Fibroblast of the aortic adventitia (primary cell): ENCODE measurements around the gene EMX1. TPM values are rescaled to one million over a fixed set of nuclear protein-coding genes. Genes with fewer than 3 reads are reported as not detected.

Experiments
- DNase-seq: peaks from one replicate; pipeline ENCODE4 v3.0.0-alpha.2; 2010; ENCODE audit warnings: low read depth
- H3K4me3 ChIP-seq: 2 replicates; pipeline ENCODE4 v1.5.1; 2011; ENCODE audit warnings: low read depth, mild to moderate bottlenecking, control low read depth, low read length, moderate library complexity
- total RNA-seq: library from RNA; depleted of rRNA; stranded (reverse); fragments of >200 nt; gene quantifications from 2 replicates; pipeline ENCODE4 v1.2.3, GENCODE V29; 2012; ENCODE audit warnings: low replicate concordance
- TF ChIP-seq, protein P1 (sequence below): IDR thresholded peaks from 2 replicates; pipeline ENCODE4 v1.5.1; 2011; ENCODE audit warnings: mild to moderate bottlenecking, low read length, control low read depth, inconsistent platforms; ENCODE audit not compliant: insufficient read depth

EMX1 gene
- total RNA-seq, 1 donor = not detected

DNA sequence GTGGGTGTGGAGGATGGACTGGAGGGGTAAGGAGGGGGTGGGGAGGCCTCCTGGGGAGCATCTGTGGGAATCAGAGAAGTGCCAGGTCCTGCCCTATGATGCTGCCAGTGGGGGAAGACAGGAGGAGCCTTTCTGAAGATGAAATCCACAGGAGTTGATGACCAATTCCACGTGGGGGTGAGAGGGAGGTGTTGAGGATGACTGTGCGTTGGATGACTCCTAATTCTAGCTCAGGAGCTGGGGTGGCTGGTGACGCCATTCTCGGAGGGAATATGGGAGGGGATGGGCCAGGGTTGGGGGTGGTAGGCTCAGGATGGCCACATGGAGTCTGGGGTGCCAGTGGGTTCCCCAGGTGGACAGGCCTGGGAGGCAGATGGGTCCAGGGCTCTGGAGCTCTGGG lies 32.3 kb downstream of the EMX1 start:
- H3K4me3 ChIP-seq = no peak overlapping the region
- TF ChIP-seq, protein P1, sequence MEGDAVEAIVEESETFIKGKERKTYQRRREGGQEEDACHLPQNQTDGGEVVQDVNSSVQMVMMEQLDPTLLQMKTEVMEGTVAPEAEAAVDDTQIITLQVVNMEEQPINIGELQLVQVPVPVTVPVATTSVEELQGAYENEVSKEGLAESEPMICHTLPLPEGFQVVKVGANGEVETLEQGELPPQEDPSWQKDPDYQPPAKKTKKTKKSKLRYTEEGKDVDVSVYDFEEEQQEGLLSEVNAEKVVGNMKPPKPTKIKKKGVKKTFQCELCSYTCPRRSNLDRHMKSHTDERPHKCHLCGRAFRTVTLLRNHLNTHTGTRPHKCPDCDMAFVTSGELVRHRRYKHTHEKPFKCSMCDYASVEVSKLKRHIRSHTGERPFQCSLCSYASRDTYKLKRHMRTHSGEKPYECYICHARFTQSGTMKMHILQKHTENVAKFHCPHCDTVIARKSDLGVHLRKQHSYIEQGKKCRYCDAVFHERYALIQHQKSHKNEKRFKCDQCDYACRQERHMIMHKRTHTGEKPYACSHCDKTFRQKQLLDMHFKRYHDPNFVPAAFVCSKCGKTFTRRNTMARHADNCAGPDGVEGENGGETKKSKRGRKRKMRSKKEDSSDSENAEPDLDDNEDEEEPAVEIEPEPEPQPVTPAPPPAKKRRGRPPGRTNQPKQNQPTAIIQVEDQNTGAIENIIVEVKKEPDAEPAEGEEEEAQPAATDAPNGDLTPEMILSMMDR = no peak
- no peak for DNase-seq

DNA sequence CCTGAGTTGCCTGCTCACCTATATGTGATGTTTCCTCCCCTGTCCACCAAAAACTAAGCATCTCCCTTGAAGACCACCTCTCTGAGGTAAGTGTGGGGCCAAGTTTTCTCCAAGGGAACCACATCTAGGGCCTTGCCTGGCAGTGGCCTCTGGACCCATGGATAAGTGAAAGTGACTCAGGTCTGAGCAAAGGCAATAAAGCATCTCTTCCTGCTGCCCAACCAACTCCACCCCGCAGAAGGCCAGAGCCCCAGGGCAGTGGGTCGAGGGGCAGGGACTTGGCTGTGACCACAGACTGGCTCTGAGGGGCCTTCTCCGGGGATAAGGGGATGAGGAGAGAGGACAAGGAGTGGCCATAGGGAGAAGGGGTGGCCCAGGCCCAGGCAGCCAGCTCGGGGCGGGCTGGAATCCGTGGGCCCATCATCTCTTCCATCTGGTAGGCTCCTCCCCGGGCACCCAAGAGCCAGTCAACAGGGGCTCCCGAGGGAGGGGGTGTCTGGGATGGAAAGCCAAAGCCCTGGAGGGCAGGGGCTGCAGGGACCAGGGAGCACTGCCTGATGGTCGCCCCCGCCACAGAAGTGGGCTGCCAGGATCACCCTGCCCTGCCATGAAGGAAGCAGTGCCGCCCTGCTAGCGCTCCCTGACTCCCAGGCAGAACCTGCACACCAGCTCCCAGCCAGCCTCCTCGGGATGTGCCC lies 33.4 kb downstream of the EMX1 start:
- DNase-seq = no peak
- TF ChIP-seq, protein P1 = no peak
- no peak overlapping the region for H3K4me3 ChIP-seq

DNA sequence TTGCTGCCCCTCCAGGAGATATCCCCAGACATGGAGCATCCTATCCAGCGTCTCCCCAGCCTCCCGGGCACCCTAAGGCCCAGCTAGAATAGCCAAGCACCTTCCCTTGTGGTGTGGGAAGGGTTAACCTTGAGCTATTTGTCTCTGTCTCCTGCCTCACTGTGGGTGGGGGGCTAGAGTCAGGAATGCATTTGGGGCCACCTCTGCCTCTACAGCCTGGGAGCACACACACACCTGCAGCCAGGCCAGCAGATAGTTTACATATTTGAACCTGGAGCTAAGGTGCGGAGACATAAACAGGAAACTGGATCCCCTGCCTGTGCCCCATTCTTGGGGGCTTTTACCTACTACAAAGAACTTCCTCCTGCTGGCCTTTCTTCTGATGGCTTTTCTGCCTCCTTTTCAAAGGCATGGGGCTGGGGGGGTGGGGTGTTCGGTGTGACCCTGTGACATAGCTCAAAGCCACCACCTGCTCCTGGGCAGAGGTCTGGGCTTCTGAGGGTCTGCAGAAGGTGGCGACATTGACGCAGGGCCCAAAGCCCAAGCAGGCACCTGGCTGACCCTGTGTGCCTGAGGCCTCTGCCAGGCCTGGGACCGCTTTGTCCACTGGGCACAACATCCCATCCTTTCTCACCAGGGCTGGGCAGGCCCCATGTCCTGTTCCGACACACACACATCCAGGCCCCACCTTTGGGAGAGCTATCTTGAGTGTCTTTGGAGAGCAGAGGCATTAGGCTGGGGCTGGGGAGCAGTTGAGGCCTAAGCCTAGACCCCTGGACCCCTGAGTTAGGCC lies 34.2 kb downstream of the EMX1 start:
- no peak for DNase-seq
- no peak overlapping the region for H3K4me3 ChIP-seq
- TF ChIP-seq, protein P1 = no peak

DNA sequence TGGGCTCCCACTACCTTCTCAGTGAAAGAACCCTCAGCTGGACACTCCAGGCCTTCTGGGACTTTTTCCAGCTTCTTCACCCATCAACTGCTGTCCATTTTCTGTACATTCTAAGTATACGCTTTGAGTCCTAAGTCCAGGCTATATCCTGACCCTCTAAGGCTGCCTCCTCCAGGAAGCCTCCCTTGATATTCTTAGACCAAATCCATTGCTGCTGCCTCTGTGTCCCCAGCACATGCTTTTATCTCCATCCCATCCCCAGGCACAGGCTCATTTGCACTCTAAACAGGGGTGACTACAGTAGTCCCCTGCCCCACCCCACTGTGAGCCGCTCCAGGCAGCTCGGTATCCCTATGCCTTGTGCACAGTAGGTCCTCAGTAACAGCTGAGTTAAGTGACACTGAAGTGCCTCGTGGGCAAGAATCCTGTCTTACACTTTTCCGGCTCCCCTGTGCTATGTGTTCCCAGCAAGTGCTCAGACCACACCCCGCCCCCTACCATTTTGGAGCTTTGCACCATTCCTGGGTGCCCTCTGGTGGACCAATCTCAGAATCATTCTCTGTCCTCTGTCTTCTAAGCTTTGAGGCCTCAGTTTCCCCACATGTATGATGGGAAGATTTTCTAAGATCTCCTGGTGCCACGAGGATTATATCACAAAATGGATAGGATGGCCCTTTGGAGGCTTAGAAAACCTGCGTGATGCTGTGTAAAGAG lies 34.9 kb downstream of the EMX1 start:
- no peak overlapping the region for H3K4me3 ChIP-seq
- no peak for DNase-seq

DNA sequence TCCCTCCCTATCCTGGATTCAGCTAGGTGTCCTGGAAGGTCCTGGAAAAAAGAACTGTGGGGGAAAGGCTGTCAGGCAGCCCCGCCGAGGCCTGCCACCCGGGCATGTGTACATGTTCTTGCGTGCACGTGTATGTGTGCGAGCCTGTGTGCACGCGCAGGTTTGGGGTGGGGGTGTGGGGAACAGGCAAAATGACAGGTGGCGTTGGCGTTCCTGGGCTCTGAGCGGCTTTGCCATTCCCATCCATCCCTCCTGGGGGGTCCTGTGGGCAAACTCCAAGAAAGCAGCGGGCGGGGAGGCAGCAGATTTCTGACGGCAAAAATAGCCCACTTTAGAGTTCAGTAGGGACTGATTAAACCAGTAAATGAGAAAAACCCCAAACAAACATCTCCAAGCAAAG lies 35.6 kb downstream of the EMX1 start:
- no peak overlapping the region for H3K4me3 ChIP-seq
- DNase-seq = no peak
- TF ChIP-seq, protein P1 = no peak

More for the DNA sequence above, 34.9 kb downstream of the EMX1 start:
- TF ChIP-seq, protein P1 = no peak

DNA sequence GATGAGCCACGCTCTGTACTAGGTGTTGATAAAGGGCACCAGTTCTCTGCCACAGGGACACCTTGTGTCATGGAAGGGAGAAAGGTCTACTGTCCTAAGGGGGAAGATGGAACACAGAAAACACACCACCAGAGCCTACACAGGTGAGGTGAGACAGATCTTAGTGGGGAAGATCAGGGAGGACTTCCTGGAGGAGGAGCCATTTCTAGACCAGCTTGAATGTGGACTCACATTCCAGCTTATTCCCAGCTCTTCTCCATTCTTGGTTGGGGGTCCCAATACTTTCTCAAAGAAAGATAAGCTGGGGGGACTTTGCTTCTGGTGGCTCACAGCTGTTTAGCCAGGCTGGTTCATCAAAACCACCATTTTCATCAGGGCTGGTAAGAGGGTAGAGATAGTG lies 36.2 kb downstream of the EMX1 start:
- no peak overlapping the region for H3K4me3 ChIP-seq
- TF ChIP-seq, protein P1 = no peak
- DNase-seq = no peak
